ENCODE results near the gene DXO.

- no peak for TF ChIP-seq EZH2 (IDR thresholded peaks at IDR 0.05; ENCODE audit: borderline replicate concordance, low read depth, low read length, severe bottlenecking)
- no peak for TF ChIP-seq CTCF (IDR thresholded peaks at IDR 0.05; ENCODE audit: borderline replicate concordance, extremely low read depth, low read length, poor library complexity, severe bottlenecking)
These were observed 17.4 kb downstream of the DXO start for GRCh38 chr6:31954511-31954910.
